GM12878 (cell line): ENCODE measurements around the gene GNAI2. TPM values are rescaled to one million over a fixed set of nuclear protein-coding genes. Genes with fewer than 3 reads are reported as not detected.

Experiments
- CHD2 ChIP-seq: IDR thresholded peaks from 2 replicates; pipeline ENCODE4 v1.6.1; 2011; ENCODE audit warnings: low read depth, low read length, improper control_type of control experiment, borderline replicate concordance
- EP300 ChIP-seq, 2 experiments: fragments of 150-350 bp in 1 of 2; IDR thresholded peaks; 2 replicates each; pipeline ENCODE4 v1.6.1; 2011 to 2012; ENCODE audit warnings: low read depth in 2 of 2, low read length in 2 of 2, borderline replicate concordance in 1 of 2, improper control_type of control experiment in 1 of 2, inconsistent platforms in 1 of 2; ENCODE audit not compliant: control insufficient read depth in 1 of 2
- ETV6 ChIP-seq, 2 experiments: fragments of 450-650 bp in 1 of 2; IDR thresholded peaks in 1 of 2; conservative IDR thresholded peaks in 1 of 2; 2 replicates each; pipeline ENCODE4 v1.6.1; 2014; ENCODE audit warnings: antibody characterized with exemption in 1 of 2, borderline replicate concordance in 1 of 2, low read depth in 1 of 2, mild to moderate bottlenecking in 1 of 2, moderate library complexity in 1 of 2
- GABPA ChIP-seq: IDR thresholded peaks from 2 replicates; pipeline ENCODE4 v1.6.1; 2014; ENCODE audit warnings: antibody characterized with exemption, low read depth, mild to moderate bottlenecking, inconsistent platforms
- GATAD2B ChIP-seq: fragments of 450-650 bp; conservative IDR thresholded peaks from 2 replicates; pipeline ENCODE4 v1.6.1; 2017; ENCODE audit warnings: low read depth, mild to moderate bottlenecking, moderate library complexity
- HDGF ChIP-seq: fragments of 450-650 bp; IDR thresholded peaks from 2 replicates; pipeline ENCODE4 v1.6.1; 2016; ENCODE audit warnings: antibody characterized with exemption
- MEF2B ChIP-seq: fragments of 450-650 bp; IDR thresholded peaks from 2 replicates; pipeline ENCODE4 v1.6.1; 2018; ENCODE audit warnings: mild to moderate bottlenecking, moderate library complexity; ENCODE audit not compliant: partially characterized antibody, poor library complexity, severe bottlenecking
- NFIC ChIP-seq: IDR thresholded peaks from 2 replicates; pipeline ENCODE4 v1.6.1; 2012; ENCODE audit warnings: low read depth, mild to moderate bottlenecking, inconsistent platforms, low read length, moderate library complexity
- POU2F2 ChIP-seq: IDR thresholded peaks from 3 replicates; pipeline ENCODE4 v1.6.1; 2011; ENCODE audit warnings: low read depth, mild to moderate bottlenecking, low read length, borderline replicate concordance
- RCOR1 ChIP-seq: conservative IDR thresholded peaks from 2 replicates; pipeline ENCODE4 v1.6.1; 2012; ENCODE audit warnings: low read depth, low read length, improper control_type of control experiment
- RELA ChIP-seq: fragments of 450-650 bp; IDR thresholded peaks from 2 replicates; pipeline ENCODE4 v1.8.0; 2014; ENCODE audit warnings: borderline replicate concordance; ENCODE audit not compliant: partially characterized antibody
- RFX5 ChIP-seq: IDR thresholded peaks from 2 replicates; pipeline ENCODE4 v1.6.1; 2011; ENCODE audit warnings: low read depth, low read length, improper control_type of control experiment
- SP1 ChIP-seq: IDR thresholded peaks from one replicate; pipeline ENCODE4 v1.6.1; 2011; ENCODE audit warnings: low read depth, low read length
- SPI1 ChIP-seq: IDR thresholded peaks from 2 replicates; pipeline ENCODE4 v1.6.1; 2011; ENCODE audit warnings: low read depth, mild to moderate bottlenecking, low read length, moderate library complexity, borderline replicate concordance; ENCODE audit not compliant: insufficient read depth
- STAT1 ChIP-seq: fragments of 450-650 bp; conservative IDR thresholded peaks from 2 replicates; pipeline ENCODE4 v1.6.1; 2014; ENCODE audit warnings: antibody characterized with exemption, mild to moderate bottlenecking
- TAF1 ChIP-seq: IDR thresholded peaks from 2 replicates; pipeline ENCODE4 v1.6.1; 2011; ENCODE audit warnings: mild to moderate bottlenecking, low read depth, low read length, borderline replicate concordance
- TBL1XR1 ChIP-seq: IDR thresholded peaks from 2 replicates; pipeline ENCODE4 v1.6.1; 2012; ENCODE audit warnings: low read depth, low read length, improper control_type of control experiment
- ZBTB40 ChIP-seq: fragments of 450-650 bp; IDR thresholded peaks from 2 replicates; pipeline ENCODE4 v1.6.1; 2016; ENCODE audit warnings: mild to moderate bottlenecking, moderate library complexity, borderline replicate concordance
- polyA plus RNA-seq, 11 experiments: library from polyadenylated mRNA; depleted of rRNA in 4 of 11; unstranded in 6 of 11; stranded (reverse) in 5 of 11; fragments of >200 nt; fragmentation: Nextera tagmentation in 4 of 11; fragmentation: Illumina TruSeq in 1 of 11; extraction: Ambion mirVana in 4 of 11; extraction: Trizol in 1 of 11; gene quantifications; 1 replicate in 1 of 11; 2 replicates in 10 of 11; pipeline versions ENCODE4 v1.2.1 to v1.2.3, GENCODE V29; 2011 to 2016; ENCODE audit warnings: inconsistent platforms in 2 of 11, missing spikeins in 2 of 11, low read depth in 1 of 11
- total RNA-seq, 4 experiments: library from RNA; depleted of rRNA in 3 of 4; stranded (reverse); fragments of >200 nt in 3 of 4; fragmentation: Illumina TruSeq in 1 of 4; extraction: Trizol in 1 of 4; gene quantifications; 2 replicates each; pipeline versions ENCODE4 v1.2.1 to v1.2.3, GENCODE V29; 2013 to 2021

Gene GNAI2
- total and polyA plus RNA-seq, 10 of the 15 experiments (the other 5 are each of a cell fraction or from before 2014, with no cell fraction given) = 5.0 to 346 (median 237) TPM

GRCh38 chr3:50235716-50236483 lies at the start of gene GNAI2 (continued):
- TF ChIP-seq STAT1 (no peak), NFIC (no peak), MEF2B (no peak), GABPA (0 out of 2 replicates have a peak, but pooled peaks have one; percentile 21), SP1 (peak; percentile 88), CHD2 (peak; percentile 36; the same call in 1 of the 2 replicates), HDGF (peak; percentile 93), ETV6 (conservative IDR thresholded peaks at IDR 0.05 in 1 of 2, IDR thresholded peaks at IDR 0.05 in 1 of 2; ENCODE audit: borderline replicate concordance in 1 of 2, low read depth in 1 of 2) (no peak), TBL1XR1 (no peak), RELA (peak; percentile 15), TAF1 (peak; percentile 98), SPI1 (no peak), POU2F2 (peak; percentile 83), RCOR1 (no peak), RFX5 (peak; percentile 74), EP300 (IDR thresholded peaks at IDR 0.05; ENCODE audit: borderline replicate concordance in 1 of 2, control insufficient read depth in 1 of 2, low read depth in 2 of 2, low read length in 2 of 2) (no peak), GATAD2B (peak; percentile 35; the same call in 1 of the 2 replicates), ZBTB40 (peak; percentile 50; the same call in 1 of the 2 replicates)
